CD4-positive, alpha-beta T cell treated with Interleukin-10 for 1 hour (primary cell): Measurements from ENCODE around the gene GPRC5D.

Source experiments
- DNase-seq: peaks from one replicate; pipeline ENCODE4 v3.0.0-alpha.2; 2020

GPRC5D gene

DNA sequence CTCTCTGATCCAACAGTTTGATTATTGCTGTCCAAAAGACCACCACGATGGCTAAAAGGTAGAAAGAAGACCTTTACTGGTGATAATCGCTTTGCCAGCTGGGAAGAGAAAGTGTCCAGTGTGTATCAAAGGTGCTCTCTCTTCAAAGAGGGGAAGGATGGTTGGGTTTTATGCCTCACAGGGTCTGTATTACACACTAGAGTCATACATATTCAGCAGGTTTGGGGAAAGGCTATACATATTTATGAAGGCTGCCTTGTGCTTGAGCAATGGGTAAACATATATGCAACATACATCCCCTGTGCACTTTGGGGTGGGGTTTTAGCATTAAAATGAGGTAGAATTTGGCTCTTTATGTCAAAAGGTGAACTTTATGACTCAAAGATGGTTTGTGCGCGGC lies 18.2 kb downstream of the GPRC5D start:
- no peak for DNase-seq

DNA sequence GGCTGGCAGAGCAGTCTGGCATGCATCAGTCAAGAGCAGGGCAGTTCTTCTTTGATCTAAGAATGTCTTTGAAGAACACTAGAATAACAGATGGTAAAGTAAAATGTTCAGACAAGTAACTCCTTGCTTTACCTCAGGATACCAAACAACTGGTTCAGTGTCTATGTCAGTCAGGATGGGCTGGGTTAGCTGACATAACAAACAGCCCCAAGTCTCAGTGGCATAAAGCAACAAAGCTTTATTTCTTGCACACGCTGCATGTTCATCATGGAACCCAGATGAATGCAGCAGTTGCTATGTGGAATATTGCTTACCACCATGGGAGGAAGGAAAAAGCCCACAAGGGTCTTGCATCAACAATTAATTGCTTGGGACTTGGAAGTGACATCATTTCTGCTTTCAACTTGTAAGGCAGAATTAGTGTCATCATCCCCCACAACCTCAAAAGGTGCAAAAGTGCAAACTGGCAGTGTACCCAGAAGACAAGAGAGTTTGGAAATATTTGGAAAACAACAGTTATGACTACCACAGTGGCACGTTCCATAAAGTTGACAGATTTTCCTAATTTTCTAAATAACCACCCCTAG lies 21.2 kb downstream of the GPRC5D start:
- no peak for DNase-seq

GRCh38 chr12:12929696-12930095 lies 22.3 kb downstream of the GPRC5D start:
- no peak for DNase-seq

- DNase-seq = peak; percentile 72
These were observed 24.5 kb downstream of the GPRC5D start for GRCh38 chr12:12927211-12928079.

DNA sequence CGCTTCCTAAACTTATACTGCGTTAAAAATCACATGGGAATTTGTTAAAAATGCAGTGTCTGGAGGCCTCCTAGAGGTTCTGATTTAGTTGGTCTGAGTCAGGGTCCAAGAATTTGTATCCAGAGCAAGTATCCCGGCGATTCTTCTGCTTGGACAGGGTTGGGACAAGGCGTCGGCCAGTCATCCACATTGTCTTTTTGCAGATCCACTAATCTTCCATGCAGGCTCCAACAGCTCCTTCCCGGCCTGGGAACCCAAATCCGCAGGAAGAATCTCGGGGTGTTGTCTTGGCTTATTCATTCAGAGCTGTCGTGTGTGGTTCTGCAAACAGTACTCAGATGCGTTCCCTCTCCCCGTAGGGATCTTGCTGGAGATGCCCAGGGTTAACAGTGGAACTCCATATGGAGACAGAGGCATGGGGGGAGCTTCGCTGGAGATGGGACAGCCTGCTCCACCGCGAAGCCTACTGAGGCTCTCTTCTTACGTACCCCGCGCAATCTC lies 25.3 kb downstream of the GPRC5D start:
- no peak for DNase-seq

DNA sequence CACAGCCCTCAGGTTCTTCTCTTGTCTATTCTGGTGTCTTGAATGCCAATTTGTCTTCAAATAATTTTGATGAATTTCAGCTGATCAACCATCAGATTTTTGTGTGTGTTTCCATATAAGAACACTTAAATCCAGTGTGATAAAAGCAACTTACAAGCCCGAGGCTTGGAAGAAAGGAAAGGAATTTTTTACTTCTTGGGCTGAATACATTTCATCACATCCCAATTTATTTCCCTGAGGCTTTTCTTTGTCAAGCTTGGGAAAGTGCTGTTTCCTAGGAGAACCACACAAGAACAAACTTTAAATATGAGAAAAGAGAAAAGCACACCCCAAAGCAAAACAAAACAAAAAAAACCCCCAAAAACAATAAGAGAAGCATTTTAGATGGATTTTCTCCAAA lies 26.6 kb downstream of the GPRC5D start:
- DNase-seq = no peak

DNA sequence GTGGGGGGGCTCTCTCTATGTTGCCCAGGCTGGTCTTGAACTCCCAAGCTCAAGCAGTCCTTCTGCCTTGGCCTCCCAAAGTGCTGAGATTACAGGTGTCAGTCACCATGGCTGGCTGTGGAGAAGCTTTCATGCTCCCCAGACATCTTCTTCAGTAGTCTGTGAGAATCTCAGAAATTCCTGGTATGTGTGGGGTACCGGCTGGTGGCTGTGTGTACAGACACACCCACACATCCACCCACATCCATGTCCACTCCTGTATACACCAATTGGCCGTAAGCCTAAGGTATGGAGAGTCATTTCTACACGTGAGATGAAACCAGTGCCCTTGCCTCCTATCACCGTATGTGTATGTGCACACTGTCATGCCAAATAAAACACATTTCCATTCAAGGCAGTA lies 27.8 kb downstream of the GPRC5D start:
- DNase-seq = no peak

GRCh38 chr12:12922978-12923377 lies 29.0 kb downstream of the GPRC5D start:
- DNase-seq = no peak

DNA sequence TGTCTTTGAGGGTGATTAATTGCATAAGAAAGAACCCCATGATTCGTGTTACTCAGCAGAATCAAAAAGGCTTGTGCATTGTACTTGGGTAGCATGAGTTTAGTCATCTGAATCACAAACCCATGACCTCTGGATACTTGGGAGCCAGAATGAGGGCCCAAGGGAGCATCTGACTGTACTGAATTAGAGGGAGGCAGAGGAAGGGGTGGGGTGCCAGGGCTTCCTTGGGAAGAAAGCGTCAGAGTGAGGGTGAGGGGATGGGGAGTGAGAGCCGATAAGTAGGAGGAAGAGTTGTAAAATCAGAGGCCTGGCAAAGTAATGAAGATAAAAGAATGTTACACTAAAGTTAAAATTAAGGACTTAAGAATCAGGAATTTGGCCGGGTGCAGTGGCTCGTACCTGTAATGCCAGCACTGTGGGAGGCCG lies 29.8 kb downstream of the GPRC5D start:
- no peak for DNase-seq

- DNase-seq = no peak
These were observed 32.1 kb downstream of the GPRC5D start for GRCh38 chr12:12919666-12920435.

DNA sequence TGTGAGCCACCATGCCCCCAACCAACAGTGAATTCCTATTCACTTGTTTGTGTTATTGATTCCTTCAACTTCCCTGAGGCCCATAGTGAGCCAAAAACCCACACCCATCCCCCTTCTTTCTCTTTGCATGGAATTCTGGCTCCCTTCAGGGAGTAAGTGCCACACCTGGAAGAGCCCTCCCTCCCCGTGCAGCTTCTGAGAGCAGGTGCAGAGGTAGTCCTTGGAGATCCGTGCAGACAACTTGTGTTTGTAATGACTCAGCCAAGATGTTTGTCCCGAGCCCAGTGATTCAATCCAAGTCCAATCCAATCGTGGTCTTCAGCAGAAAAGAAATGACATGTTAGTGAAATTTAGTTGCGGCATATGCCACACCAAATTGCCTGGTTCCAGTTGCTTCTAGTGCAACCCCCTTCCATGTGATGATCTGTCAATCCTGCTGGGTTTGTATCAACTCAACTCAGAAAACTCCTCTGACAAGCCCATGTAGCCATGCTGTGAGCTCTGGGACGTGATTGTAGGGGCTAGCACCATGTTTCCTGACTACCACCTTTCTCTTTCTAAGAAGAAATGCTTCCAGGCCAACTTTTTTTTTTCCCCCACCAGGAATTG lies 33.1 kb downstream of the GPRC5D start:
- no peak for DNase-seq

- no peak for DNase-seq
These were observed 34.5 kb downstream of the GPRC5D start for GRCh38 chr12:12917517-12917916.

DNA sequence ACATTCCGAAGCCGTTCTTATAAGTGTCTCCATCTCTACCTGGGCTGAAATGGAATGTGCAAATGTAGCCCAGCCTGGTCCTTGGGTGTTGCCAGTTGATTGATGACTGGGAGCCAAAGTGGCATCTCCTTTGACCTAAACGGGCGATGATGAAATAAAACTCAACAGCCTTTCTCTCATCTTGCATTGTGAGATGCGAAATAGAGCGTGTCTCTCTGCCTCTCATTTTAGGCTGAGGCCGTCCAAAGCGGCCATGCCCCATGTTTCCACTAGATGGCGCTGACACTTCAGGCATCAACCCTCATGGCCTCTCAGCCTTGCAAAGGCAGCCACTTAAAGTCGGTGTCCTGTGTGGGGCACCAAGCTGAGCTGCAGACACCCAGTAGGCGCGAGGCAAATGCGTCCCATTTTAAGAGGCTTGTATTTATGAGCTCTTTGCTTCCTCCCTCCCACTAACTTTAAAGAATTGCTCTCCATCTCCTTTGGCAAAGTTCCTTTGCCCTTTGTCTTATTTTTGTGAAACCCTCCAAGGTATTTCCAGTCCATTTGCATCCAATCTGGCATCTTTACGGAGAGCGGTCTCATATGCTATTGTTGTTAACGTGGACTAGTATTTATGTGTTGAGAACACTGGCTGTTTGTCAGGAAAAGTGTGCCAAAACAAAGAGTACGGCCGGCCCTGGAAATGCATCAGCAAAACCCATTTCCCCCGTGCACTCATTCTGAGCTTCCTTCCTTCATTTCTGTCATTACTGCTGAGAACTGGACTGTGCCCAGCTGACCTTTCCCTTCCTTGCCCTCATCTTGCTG lies 35.6 kb downstream of the GPRC5D start:
- peak; percentile 87 for DNase-seq

DNA sequence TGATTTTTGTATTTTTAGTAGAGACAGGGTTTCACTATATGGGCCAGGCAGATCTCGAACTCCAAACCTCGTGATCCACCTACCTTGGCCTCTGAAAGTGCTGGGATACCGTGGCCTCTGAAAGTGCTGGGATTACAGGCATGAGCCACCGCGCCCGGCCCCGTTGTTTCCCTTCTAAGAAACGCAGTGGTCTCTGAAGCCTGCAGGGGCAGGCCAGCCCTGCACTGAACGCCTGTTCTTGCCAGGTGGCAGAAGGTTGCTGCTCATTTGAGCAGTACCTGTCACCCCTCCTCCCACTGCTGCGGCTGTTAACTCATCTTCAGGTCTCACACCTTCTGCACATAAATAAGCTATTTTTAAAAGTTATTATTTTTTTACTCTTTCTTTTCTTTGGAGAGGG lies 36.3 kb downstream of the GPRC5D start:
- DNase-seq = no peak

DNA sequence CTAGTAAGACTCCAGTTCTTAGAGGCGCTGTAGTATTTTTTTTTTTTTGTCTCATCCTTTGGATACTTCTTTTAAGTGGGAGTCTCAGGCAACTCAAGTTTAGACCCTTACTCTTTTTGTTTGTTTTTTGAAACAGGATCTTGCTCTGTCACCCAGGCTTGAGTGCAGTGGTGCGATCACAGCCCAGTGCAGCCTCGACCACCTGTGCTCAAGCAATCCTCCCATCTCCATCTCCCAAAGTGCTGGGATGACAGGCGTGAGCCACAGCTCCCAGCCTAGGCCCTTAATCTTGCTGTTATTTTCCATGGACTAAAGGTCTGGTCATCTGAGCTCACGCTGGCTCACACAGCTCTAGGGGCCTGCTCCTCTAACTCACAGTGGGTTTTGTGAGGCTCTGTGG lies 39.3 kb downstream of the GPRC5D start:
- no peak for DNase-seq

GRCh38 chr12:12909995-12910420 lies 42.0 kb downstream of the GPRC5D start:
- DNase-seq = no peak

DNA sequence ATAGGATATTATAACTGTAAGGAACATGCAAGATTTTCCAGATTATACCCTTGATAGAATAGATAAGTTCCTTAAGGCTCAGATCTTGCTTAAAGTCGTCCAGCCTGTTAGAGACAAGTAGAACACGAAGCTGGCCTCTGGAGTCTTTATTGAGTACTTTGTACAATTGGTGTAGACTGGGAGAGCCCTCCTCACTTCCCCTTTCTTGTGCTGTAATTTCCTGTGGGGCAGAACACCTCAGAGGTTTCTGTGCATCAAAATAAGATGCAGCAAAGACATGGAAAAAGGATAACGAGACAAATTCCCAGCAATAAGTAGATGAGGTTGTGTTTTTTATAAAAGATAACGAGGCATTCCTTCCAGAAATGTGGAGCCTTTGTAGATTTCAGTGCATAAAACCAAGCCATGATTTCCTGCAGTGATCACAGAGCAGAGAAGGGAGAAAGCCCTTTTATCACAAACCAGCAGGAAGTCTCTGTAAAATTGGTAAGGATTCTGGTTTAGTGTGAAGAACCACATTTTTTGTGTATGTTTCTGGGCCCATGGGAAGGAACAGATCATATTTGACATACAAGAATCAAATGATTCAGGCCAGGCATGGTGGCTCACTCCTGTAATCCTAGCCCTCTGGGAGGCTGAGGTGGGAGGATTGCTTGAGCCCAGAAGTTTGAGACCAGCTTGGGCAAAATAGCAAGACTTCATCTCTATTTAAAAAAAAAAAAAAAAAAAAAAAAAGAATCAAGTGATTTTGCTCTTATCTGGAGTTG lies 42.6 kb downstream of the GPRC5D start:
- DNase-seq = no peak

GRCh38 chr12:12908711-12909110 lies 43.3 kb downstream of the GPRC5D start:
- no peak for DNase-seq

GRCh38 chr12:12908252-12908651 lies 43.7 kb downstream of the GPRC5D start:
- DNase-seq = no peak

- no peak for DNase-seq
These were observed 44.4 kb downstream of the GPRC5D start for GRCh38 chr12:12907552-12907951.
